Measurements from ENCODE around the gene TRRAP.
A peak's percentile ranks its signal among the peaks of the same experiment; 100 is the strongest.
"Not testable (repeated sequence)": the region's sequence is repeated elsewhere in the genome, so short reads cannot be mapped to it uniquely, and the experiment has no call there.

The TRRAP gene

DNA sequence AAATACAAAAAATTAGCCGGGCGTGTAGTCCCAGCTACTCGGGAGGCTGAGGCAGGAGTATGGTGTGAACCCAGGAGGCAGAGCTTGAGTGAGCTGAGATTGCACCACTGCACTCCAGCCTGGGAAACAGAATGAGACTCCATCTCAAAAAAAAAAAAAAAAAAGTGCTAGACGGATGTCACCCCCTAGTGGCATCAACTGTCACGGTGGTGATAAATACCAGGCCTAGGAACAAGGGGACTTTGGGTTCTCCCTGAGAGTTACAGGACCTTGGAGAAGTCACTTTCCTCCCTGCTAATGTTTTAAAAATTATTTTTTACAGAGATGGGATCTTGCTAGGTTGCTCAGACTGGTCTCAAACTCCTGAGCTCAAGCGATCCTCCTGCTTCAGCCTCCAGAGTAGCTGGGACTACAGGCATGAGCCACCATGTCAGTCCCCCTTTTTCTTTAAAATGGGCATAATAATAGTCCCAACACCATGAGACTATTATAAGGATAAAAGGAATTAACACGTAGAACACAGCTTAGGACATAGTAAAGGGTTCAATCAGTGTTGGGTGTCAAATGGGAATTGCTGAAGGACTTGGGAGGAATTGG is 5.9 kb upstream of the TRRAP start:
- Mint-ChIP-seq H3K4me1 (ENCODE audit: low read depth) (peaks cover 14% of the 10 kb centered on the region), H3K4me3 (no peak overlapping the region), H3K9me3 (no peaks in the 10 kb centered on the region), H3K27me3 (peaks cover 54% of the 10 kb centered on the region), H3K27ac (no peak overlapping the region), H3K36me3 (ENCODE audit: low read depth) (no peaks in the 10 kb centered on the region)
- intact Hi-C loops (cut with micrococcal nuclease), result loop anchor here (5.0 to 10.0 kb wide), 2 partner anchors 588 to 750 kb away; partner anchors contain the start of gene BRI3

DNA sequence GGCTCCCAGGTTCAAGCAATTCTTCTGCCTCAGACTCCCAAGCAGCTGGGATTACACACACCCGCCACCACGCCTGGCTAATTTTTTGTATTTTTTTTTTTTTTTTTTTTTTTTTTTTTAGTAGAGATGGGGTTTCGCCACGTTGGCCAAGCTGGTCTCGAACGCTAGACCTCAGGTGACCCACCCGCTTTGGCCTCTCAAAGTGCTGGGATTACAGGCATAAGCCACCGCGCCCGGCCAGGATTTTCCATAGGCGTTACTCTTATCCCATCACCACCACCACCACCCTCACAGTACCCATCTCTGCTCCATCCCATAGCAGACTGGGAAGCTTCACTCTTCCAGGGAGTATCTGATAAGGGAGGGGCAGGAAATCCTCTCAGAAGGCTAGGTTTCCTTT is 4.7 kb upstream of the TRRAP start:
- intact Hi-C loops (cut with micrococcal nuclease), result loop anchor here (5.0 to 10.0 kb wide), 2 partner anchors 589 to 751 kb away; partner anchors contain the start of gene BRI3
- not testable (repeated sequence) for H3K9me3 Mint-ChIP-seq; H3K36me3 Mint-ChIP-seq (ENCODE audit: low read depth); H3K27ac Mint-ChIP-seq; H3K4me3 Mint-ChIP-seq
- H3K4me1 Mint-ChIP-seq (ENCODE audit: low read depth), result peaks cover 20% of the 10 kb centered on the region
- peaks cover 49% of the 10 kb centered on the region for H3K27me3 Mint-ChIP-seq

DNA sequence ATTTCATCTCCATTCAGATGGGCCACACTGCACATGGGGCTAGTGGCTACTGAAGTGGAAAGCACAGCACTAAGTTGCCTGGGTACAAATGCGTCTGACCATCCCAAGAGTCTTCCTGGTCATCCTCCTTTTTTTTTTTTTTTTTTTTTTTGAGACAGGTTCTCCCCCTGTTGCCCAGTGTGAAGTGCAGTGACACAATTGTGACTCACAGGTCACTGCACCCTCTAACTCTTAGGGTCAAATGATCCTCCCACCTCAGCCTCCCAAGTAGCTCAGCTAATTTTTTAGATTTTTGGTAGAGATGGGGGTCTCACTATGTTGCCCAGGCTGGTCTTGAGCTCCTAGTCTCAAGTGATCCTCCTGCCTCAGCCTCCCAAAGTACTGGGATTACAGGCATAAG is 3.4 kb upstream of the TRRAP start:
- Mint-ChIP-seq H3K4me3 (no peak overlapping the region), H3K9me3 (no peaks in the 10 kb centered on the region), H3K4me1 (ENCODE audit: low read depth) (peaks cover 28% of the 10 kb centered on the region), H3K27ac (no peak overlapping the region), H3K36me3 (ENCODE audit: low read depth) (peaks cover 9% of the 10 kb centered on the region), H3K27me3 (peaks cover 39% of the 10 kb centered on the region)
- intact Hi-C loops (cut with micrococcal nuclease), result loop anchor here (5.0 to 10.0 kb wide), 2 partner anchors 590 to 753 kb away; partner anchors contain the start of gene BRI3

DNA sequence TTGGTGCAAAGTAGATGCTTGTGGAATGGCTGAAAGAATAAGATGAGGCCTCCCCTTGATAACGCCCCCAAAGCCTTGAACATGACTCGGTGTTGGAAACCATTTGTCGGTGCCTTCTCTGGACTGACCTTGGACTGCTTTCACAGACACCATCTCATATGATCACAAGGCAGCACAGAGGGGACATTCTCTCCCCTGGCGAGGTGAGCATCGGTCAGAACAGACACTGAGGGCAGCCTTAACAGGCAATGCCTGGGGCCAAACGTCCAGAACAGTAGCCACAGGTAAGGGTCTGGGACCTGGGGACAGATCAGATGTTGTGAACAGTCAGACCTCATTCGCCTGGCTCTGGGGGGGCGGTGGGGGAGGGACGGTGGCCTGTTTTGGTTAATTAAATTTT is 2.8 kb upstream of the TRRAP start:
- intact Hi-C loops (cut with micrococcal nuclease), result loop anchor here (10.0 kb wide), 1 partner anchor 591 kb away; the partner anchor contains the start of gene BRI3
- Mint-ChIP-seq H3K4me1 (ENCODE audit: low read depth) (peaks cover 28% of the 10 kb centered on the region), H3K27ac (no peak overlapping the region), H3K27me3 (peaks cover 34% of the 10 kb centered on the region), H3K4me3 (no peak overlapping the region), H3K36me3 (ENCODE audit: low read depth) (peaks cover 9% of the 10 kb centered on the region), H3K9me3 (no peaks in the 10 kb centered on the region)

DNA sequence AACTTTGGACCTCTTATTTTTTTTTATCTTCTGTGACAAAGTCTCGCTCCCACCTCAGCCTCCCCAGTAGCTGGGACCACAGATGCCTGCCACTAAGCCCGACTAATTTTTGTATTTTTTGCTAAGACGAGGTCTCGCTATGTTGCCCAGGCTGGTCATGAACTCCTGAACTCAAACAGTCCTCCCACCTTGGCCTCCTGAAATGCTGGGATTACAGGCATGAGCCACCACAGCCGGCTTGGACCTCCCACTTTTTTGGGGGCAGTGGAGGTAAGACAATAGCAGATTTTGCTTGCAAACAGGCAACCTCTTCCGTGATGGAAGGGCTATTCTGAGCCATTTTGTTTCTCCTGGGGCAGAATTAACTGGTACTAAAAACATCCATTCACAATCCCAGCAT is 1.2 kb upstream of the TRRAP start:
- Mint-ChIP-seq H3K9me3 (no peaks in the 10 kb centered on the region), H3K4me1 (ENCODE audit: low read depth) (peaks cover 21% of the 10 kb centered on the region), H3K27ac (no peak overlapping the region), H3K4me3 (no peak overlapping the region), H3K27me3 (peaks cover 21% of the 10 kb centered on the region), H3K36me3 (ENCODE audit: low read depth) (peaks cover 23% of the 10 kb centered on the region)
- intact Hi-C loops (cut with micrococcal nuclease), result loop anchor here (10.0 kb wide), 1 partner anchor 592 kb away; the partner anchor contains the start of gene BRI3

DNA sequence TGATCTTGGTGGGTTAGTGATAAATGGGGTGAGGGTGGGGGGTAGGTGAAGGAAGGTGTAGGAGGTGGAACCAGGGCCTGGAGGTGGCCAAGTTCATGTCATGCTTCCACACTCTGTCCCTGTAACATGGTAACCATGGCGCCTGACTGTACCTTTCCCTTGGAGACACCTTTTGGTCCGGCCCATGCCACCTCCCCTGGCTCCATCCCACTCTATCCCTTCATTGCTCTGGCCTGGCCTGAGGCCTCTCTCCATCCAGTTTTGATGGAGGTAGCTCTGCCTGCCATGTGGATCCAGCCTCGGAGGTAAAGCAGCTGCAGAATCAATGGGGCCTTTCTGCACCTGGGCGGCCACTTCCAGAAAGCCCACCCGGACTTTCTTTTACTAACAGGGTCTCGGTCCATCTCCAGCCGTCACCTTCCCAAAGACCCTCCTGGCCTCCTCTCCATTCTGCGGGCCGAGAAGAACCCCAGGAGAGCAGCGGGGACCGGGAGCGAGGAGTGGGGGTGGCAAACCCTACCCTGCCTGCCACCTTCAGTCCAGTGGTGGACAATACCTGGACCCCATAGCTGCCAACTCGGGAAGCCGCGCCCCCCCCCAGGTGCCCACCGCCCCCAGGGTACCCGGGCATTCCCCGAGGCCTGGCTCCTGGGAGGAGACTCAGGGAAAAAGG is 504 bp upstream of the TRRAP start:
- Mint-ChIP-seq H3K4me1 (ENCODE audit: low read depth) (peaks cover 21% of the 10 kb centered on the region), H3K9me3 (no peaks in the 10 kb centered on the region), H3K27ac (peak overlapping the region; percentile 91), H3K4me3 (peak overlapping the region; percentile 93), H3K36me3 (ENCODE audit: low read depth) (peaks cover 30% of the 10 kb centered on the region), H3K27me3 (peaks cover 21% of the 10 kb centered on the region)
- intact Hi-C loops (cut with micrococcal nuclease), result loop anchor here (10.0 kb wide), 1 partner anchor 593 kb away; the partner anchor contains the start of gene BRI3

DNA sequence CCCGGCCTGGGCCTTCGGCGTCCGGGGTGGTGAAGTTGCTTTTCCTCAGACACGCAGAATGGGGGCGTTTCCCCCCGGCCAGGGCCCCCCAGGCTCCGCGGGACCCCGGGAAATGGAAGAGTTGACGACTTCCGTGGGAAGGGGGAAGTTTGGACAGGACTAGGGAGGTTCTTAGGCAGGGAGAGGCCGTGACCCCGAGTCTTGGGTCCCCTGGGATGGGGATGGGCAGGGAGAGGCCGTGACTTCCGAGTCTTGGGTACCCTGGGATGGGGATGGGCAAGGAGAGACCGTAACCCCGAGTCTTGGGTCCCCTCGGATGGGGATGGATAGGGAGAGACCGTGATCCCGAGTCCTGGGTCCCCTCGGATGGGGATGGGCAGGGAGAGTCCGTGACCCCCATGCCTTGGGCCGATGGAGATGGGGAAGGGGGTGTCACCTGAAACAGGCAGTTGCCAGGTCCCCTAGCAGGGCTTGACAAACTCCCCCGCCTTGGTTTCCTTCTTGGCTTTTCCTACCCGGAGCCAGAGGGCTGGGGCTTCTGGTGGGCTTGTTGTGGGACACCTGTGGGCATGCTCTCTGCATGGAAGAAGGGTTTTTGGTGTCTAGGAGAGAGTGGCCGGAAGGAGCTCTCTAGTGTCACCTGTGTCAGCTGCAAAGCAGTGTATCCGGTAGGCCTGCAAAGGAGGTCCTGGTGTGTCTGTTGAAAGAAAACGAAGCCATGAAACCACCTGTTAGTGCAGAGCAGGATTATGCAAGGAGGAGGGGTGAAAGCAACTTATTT is 1.1 kb downstream of the TRRAP start:
- H3K9me3 Mint-ChIP-seq, result no peaks in the 10 kb centered on the region
- peaks cover 45% of the 10 kb centered on the region for H3K36me3 Mint-ChIP-seq (ENCODE audit: low read depth)
- H3K4me1 Mint-ChIP-seq (ENCODE audit: low read depth), result peaks cover 21% of the 10 kb centered on the region
- H3K27me3 Mint-ChIP-seq, result peaks cover 14% of the 10 kb centered on the region
- peak overlapping the region; percentile 91 for H3K27ac Mint-ChIP-seq
- H3K4me3 Mint-ChIP-seq, result peak overlapping the region; percentile 93
- intact Hi-C loops (cut with micrococcal nuclease), result loop anchor here (10.0 kb wide), 1 partner anchor 595 kb away; the partner anchor contains the start of gene BRI3

DNA sequence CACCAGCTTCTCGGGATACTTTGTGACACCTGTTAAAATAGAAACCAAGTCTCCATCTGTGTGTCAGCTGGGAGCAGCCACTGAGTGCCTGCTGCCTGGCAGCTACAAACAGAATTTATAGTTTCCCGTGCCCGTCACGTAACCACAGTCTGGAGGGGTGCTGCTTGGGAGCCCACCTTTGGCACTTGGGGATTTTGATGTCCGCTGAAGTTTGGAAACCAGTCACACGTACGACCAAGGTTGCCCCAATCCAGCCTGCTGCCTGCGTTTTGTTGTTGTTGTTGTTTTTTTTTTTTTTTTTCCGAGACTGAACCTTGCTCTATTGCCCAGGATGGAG is 1.6 kb downstream of the TRRAP start:
- Mint-ChIP-seq H3K27me3 (peaks cover 11% of the 10 kb centered on the region), H3K9me3 (no peaks in the 10 kb centered on the region)

DNA sequence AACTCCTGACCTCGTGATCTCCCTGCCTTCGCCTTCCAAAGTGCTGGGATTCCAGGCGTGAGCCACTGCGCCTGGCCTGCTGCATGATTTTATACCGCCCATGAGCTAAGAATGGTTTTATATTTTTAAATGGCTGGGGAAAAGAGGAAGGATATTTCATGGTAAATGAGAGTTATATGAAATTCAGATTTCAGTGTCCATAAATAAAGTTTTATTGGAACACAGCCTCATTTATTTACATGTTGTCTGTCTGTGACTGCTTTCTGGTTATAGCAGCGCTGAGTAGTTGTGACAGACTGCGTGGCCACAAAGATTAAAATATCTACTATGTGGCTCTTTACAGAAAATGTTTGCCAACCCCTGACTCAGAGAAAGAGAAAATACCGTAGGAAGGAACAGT is 2.2 kb downstream of the TRRAP start:
- intact Hi-C loops (cut with micrococcal nuclease), result no loop called here
- Mint-ChIP-seq H3K36me3 (ENCODE audit: low read depth) (peaks cover 54% of the 10 kb centered on the region), H3K27me3 (peaks cover 9% of the 10 kb centered on the region), H3K27ac (no peak overlapping the region), H3K4me3 (peak overlapping the region; percentile 33), H3K4me1 (ENCODE audit: low read depth) (peaks cover 21% of the 10 kb centered on the region), H3K9me3 (no peaks in the 10 kb centered on the region)

More for the DNA sequence above, 1.6 kb downstream of the TRRAP start:
- peaks cover 21% of the 10 kb centered on the region for H3K4me1 Mint-ChIP-seq (ENCODE audit: low read depth)
- peaks cover 51% of the 10 kb centered on the region for H3K36me3 Mint-ChIP-seq (ENCODE audit: low read depth)
- H3K27ac Mint-ChIP-seq, result peak overlapping the region; percentile 91
- intact Hi-C loops (cut with micrococcal nuclease), result loop anchor here (10.0 kb wide), 1 partner anchor 595 kb away; the partner anchor contains the start of gene BRI3
- peak overlapping the region; percentile 93 for H3K4me3 Mint-ChIP-seq

DNA sequence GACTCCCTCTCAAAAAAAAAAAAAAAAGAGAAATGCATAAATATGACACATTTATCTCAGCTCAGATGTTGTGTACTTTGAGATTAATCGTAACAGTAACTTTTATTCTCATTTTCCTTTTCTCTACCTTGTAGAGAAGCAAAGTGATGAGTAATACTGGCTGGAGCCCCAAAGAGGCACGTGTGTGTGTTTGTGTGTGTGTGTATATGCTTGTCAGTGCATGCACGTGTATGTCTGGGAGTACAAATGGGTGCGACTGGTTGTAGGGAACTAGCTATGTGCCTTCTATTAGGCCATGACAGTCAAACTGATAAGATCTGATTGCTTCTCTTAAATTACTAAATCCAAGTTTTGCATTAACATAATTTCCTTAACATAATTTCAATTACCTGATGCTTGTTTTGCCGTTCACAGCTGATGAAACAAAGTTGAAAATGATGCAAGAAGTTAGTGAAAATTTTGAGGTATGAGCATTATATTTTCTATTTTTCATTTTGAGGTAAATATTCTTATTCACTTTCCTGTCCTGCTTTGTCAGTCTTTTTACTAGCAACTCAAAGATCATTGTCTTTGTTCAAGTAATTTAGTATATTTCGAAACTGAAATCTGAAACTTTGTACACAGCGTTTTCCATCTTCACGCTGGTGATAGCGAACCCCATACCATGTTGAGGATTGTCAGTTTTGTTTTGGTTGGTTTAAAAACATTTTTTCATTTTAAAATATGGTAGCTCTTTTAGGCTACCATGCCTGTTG is 3.4 kb downstream of the TRRAP start:
- no peak overlapping the region for H3K27ac Mint-ChIP-seq
- no peak overlapping the region for H3K4me3 Mint-ChIP-seq

DNA sequence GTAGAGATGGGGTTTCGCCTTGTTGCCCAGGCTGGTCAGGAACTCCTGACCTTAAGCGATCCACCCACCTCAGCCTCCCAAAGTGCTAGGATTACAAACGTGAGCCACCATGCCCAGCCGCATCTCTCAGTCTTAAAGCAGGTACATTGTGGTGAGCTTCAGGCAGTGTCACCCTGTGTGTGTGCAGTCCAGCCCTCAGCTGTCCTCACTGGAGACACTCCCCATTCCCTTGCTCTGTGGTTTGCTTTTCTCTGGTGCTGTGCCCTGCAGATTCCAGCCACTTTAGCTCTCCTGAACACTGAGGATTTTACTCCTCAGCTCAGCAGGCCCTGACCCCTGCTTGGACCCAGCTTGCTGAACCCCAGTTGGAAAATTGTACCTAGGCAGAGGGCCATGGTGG is 6.1 kb downstream of the TRRAP start:
- intact Hi-C loops (cut with micrococcal nuclease), result no loop called here

More for the DNA sequence above, 3.4 kb downstream of the TRRAP start:
- intact Hi-C loops (cut with micrococcal nuclease), result no loop called here
- Mint-ChIP-seq H3K27me3 (peaks cover 9% of the 10 kb centered on the region), H3K36me3 (ENCODE audit: low read depth) (peaks cover 60% of the 10 kb centered on the region), H3K9me3 (no peaks in the 10 kb centered on the region), H3K4me1 (ENCODE audit: low read depth) (peaks cover 21% of the 10 kb centered on the region)

DNA sequence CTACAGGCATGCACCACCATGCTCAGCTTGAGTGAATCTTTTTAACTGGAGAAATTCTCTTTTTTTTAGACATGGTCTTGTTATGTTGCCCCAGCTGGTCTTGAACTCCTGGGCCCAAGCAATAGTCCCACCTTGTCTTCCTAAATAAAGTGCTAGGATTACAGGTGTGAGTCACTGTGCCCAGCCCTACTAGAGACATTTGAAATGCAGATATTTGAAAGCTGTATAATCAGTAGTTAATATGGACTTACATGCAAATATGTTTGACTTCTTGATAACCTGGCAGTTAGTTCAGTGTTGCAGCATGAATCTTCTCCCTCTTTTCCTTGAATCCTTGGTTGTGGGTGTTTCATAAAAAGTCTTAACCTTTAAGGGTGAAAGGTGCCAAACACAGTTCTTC is 8.7 kb downstream of the TRRAP start:
- Mint-ChIP-seq H3K9me3 (no peaks in the 10 kb centered on the region), H3K27ac (no peak overlapping the region), H3K36me3 (ENCODE audit: low read depth) (peaks cover 83% of the 10 kb centered on the region), H3K4me3 (no peak overlapping the region), H3K27me3 (no peaks in the 10 kb centered on the region), H3K4me1 (ENCODE audit: low read depth) (no peaks in the 10 kb centered on the region)
- intact Hi-C loops (cut with micrococcal nuclease), result no loop called here

More for the DNA sequence above, 6.1 kb downstream of the TRRAP start:
- H3K4me3 Mint-ChIP-seq, result no peak overlapping the region
- no peak overlapping the region for H3K27ac Mint-ChIP-seq
- H3K4me1 Mint-ChIP-seq (ENCODE audit: low read depth), result peaks cover 12% of the 10 kb centered on the region
- H3K9me3 Mint-ChIP-seq, result no peaks in the 10 kb centered on the region
- H3K27me3 Mint-ChIP-seq, result no peaks in the 10 kb centered on the region
- H3K36me3 Mint-ChIP-seq (ENCODE audit: low read depth), result peaks cover 78% of the 10 kb centered on the region

DNA sequence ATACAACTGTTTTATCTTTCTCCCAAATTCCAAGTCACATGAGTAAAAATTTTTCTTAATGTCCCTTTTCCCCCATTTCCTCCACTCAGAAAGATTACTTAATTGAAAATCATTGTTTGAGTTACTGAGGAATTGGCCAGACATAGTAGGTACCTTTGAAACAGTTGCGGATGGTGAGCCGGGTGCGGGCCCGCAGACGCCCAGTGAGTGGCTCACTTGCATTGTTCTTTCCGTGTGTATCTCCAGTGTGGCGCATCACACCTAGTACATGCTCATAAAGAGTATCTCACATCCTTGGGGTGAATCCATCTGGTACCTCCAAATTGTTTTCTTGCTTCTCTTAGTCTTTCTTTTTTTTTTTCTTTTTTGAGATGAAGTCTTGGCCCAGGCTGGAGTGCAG is 14.3 kb downstream of the TRRAP start:
- Mint-ChIP-seq H3K27ac (no peak overlapping the region), H3K4me3 (no peak overlapping the region), H3K4me1 (ENCODE audit: low read depth) (no peaks in the 10 kb centered on the region), H3K36me3 (ENCODE audit: low read depth) (peaks cover 87% of the 10 kb centered on the region), H3K27me3 (no peaks in the 10 kb centered on the region), H3K9me3 (no peaks in the 10 kb centered on the region)
- intact Hi-C loops (cut with micrococcal nuclease), result no loop called here
